COR-L47 (cell line): ENCODE results near the gene ANO6.
"Not testable (repeated sequence)": the region's sequence is repeated elsewhere in the genome, so short reads cannot be mapped to it uniquely, and the experiment has no call there.

Source experiments
- DNase-seq: peaks from one replicate; lab custom pipeline; 2025; lab: John Stamatoyannopoulos, UW

The ANO6 gene

DNA sequence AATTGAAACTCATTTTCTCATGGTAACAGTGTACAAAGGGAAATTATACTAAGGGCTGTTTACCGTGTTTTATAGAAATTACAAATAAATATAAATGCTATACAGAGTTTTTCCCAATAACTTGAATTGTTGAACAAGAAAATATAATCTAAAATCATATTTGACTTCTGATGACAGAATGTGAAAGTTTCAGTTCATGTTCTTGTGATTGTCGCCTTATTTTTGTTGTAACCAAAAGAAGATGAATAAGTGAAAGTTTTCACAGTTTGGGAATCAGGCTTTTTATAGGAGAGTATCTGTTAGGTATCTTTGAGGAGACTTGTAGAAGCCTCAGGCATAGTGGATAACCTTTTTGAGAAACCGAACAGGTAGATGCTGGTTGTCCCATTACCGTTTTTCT lies 28.1 kb downstream of the ANO6 start:
- no peak for DNase-seq

DNA sequence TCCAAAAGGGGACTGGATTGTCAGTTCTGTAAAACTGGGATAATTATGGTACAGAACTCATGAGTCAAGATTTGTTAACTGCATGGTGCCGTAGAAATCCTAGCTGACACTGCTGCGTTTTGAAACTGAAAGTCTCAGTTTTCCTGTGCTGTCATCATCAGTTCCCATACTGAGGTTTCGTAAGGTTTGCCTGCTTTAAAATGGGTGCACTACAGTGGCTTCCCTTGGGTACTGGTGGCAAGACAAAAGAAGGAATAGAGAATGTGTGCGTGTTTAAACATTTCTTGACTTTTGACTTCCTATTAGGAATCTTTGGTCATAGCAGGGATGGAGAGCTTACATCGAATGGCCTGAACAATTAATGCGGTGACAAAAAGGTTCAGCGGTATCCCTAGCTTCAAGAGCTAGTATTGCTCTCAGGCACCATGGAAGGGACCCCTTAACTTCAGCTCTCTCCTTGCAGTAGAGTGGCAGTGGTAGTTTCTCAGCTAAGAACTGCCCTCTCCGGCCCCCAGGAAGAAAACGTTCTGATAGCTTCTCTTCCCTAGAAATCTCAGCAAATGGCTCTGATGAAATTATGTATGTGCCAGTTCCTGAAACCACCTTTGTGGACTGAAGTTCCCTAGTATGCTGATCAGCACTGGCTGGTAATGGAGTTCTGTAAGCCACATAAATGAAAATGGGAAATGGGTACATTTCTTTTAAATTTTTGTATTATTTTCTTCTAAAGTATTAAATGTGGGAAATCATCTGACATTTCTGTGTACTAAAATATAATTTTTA lies 28.9 kb downstream of the ANO6 start:
- DNase-seq: no peak

DNA sequence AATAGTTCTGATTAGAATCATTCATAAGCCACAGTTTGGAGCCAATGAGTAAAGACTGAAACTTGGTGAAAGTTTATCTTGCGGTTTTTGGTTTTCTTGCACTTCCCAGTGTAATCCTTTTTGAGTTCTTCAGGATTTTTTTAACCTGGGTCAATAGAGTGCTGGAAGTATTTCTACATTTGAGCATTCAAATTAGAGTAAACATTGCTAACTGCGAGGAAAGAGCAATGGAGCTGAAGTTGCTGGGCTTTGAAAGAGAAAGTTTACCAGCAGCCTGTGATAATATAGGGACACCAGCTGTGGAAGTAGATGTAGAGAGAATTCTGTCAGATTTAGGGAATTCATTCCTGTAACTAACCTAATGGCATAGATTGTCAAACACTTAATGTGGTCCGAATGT lies 30.3 kb downstream of the ANO6 start:
- no peak for DNase-seq

DNA sequence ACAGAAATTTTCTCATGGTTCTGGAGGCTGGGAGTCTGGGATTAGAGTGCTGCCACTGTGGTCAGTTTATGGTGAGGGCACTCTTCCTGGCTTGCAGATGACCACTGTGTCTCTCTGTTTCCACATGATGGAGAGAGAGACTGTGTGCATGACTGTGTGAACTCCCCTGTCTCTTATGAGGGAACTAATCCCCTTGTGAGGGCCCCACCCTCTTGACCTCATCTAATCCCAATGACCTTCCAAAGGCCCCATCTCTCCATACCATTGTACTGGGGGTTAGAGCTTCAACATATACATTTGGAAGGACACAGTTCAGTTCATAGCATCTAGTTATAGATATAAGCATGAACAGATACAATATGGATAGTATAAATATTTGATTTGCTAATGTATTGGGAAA lies 31.7 kb downstream of the ANO6 start:
- DNase-seq: no peak

DNA sequence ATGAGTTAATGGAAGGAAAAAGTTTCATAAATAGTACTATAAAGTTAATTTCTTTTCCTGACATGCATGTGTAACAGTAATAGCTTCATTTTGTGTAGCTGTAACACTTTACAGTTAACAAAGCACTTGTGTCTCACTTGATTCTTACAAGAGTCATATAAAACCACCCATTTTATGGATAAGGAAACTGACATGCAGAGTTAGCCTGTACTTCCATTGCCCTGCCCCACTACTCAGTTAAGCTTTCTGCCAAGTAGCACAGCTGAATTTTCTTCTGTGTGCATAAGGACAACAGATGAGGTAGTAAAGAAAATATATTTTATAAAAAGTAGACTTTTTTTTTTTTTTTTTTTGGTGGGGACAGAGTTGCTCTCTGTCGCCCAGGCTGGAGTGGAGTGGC lies 32.2 kb downstream of the ANO6 start:
- no peak for DNase-seq

DNA sequence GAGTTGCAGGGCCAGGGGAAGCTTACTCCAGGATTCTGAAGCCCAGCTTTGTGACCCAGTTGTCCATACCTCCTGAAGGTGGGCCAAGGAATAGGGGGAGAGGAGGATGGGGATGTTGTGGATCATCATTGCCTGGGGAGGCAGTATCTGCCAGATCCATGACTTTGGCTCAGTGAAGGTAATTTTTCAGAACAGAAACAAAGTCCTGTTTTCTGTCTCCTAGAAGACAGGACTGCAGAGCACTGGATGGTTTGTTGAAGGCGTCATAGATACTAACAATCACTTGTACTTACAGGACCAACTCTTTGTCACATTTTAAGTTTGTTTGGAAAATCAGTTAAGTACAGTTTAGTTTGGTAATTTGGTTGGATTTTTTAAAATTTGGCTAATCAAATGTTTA lies 38.4 kb downstream of the ANO6 start:
- no peak for DNase-seq

DNA sequence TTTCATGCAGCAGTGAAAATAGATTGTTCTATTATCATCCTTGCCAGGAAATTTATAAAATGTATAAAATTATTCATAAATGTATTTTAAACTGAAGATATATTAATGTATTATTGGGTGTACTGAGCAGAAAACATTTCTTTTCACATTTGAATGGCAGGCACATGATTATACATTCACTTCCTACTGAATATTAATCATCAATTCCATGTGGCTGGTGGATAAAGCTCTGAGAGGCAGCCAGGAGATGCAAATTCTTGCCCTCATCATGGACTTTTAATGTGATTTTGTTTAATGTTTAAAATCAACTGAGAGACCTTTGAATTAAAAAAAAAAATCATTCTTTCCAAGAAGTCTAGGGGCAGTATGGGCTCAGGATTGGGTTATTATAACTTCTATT lies 40.8 kb downstream of the ANO6 start:
- DNase-seq: no peak

DNA sequence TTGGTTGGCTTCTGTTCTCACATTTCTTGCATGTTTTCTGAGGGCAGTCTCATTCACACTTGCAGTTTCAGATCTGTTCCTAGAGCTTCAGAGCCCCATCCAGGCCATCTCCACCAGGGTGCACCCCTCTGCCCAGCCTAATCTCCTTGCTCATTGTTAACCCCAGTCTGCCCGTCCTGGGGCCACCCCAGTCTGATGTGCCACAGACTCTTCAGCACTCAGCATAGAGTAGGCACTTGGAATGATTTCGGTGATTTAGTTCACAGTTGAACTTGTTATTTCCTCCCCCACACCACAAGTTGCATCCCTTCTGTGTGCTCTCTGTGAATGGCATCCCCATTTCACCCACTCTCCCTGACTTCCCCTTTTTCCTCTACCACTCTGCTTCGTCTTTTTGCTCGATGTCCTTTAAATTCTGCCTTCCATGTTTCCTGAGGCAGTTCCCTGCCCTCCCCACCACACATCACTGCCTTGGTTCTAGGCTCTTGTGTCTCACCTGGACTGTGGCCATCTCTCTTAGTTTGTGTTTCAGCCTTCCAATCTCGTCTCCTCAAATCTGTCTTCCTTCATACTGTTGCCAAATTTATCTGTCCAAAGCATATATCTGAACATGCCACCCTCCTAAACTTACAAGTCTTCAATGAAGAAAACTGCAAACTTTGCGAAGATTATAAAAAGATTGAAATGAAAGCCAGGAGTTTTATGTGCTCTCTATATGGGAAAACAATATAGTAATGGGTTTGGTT lies 41.5 kb downstream of the ANO6 start:
- DNase-seq: no peak

DNA sequence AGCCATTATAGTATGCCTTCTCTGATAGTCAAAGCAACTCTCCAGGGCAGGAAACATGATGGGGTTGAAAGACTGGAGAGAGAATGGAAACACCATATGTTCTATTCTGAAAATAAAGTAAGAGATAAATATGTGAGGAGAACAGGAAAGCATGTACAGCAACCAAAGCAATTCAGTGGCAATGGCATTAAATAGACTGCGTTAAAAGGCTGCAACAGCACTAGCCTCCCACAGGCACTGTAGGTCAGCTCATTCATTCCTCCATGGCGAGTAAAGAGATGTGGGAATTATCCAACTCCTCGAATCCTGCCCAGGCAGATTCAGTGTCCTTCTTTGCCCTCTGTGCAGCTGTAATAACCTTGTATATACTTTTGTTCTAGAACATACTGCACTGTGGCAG lies 43.8 kb downstream of the ANO6 start:
- DNase-seq: no peak

DNA sequence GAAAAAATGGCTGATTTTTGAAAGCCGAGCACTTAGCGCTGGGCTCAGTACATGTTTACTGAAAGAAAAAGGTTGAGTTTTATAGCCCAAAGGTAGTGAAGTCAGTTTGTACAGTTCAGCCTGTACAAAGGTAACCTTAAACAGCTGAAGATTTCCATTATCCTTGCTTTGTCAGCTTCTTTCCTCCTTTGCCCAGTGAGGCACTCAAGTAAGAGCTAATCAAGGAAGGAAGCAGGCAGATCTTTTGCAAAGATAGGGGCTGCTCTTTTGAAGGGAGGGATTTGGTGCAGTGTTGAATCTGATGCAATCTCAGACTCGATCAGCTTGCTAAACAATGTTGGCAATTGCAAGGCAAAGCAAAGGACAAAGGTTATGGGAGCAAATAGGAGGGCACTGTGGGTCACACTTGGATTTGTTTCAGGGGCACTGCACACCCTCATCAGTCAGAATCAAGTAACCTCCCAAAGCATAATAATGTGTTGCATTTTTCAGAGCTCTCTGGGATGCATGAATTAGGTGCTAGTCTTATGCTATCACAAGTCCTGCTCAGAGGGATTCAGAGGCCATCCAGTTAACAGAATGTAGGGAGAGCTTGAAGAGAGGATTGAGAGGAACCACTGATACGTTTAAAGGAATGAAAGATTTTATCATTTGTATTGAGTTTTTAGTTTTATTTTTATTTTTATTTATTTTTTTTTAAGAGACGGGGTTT lies 44.4 kb downstream of the ANO6 start:
- DNase-seq: no peak

DNA sequence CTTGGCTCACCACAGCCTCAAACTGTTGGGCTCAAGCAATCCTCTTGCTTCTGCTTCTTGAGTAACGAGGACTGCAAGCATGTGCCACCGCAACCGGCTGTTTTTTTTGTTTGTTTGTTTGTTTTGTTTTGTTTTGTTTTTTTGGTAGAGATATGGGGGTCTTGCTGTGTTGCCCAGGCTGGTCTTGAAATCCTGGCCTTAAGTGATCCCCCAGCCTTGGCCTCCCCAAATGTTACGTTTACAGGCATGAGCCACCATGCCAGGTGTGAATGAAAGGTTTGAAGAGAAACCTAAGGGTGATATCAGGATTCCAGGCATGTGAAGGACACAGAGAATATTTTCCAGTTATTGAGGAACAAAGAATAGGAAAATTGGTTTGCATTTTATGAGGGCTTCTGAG lies 45.0 kb downstream of the ANO6 start:
- no peak for DNase-seq

DNA sequence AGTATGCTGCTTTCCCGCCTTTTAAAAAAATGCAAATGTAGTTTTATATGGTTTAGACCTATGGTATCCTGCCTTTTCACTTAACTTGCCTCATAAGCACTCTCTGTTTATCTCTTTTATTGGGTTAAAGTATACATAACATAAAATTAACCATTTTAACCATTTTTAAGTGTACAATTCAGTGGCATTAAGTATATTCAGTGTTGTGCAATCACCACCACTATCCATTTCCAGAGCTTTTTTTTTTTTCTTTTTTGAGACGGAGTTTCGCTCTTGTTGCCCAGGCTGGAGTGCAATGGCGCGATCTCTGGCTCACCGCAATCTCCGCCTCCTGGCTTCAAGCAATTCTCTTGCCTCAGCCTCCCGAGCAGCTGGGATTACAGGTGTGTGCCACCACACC lies 46.3 kb downstream of the ANO6 start:
- DNase-seq: not testable (repeated sequence)

DNA sequence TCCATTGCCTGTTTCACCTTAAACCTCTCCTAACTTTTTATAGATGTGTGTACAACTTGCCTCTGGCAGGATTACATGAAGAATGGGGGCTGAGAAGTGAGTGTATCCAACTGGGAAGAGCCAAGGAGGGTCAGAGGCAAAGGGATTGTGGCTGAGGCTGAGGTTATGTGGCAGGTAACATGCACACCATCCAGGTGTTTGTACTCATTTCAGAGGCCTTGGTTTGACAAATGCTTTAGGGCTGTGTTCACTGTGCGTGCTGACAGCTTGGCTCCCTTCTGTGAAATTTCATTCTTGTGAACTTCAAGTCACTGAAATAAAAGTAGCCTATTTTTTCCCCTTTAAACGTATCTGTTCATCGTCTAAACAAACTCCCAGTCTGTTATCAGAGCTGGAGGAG lies 47.7 kb downstream of the ANO6 start:
- no peak for DNase-seq

DNA sequence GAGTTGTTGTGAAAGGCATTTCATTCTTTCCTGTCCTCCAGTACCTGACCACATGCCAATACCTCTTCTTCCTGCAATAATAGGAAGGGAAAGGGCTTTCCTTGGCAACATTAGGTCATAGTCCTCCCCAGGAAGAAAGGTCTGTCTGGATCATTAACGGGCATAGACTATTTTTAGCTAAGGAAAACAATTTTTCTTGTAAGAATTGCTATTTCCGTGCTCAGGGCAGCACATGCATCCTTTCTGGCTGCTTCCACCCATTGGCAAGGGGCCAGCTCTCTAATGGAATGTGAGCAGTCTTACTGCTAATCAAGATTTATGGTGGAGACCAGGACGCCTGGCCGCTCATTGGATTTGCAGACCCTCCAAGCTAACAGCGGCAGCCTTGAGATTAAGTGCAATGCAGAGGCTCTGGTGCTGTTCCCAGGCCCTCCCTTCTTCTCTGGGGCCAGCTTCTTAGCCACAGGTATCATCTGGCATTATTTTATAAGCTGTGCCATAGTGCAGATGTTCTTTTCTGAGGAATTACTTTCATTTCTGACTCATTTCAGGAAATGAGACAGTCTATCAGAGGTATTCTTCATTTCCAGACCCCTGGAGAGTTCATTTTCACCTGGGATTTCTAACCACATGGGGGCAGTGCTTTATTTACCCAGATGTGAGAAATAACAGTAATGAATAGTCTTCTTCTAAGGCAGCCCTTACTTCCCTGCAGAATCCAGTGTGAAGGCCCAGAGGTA lies 52.9 kb downstream of the ANO6 start:
- DNase-seq: peak; percentile 7

DNA sequence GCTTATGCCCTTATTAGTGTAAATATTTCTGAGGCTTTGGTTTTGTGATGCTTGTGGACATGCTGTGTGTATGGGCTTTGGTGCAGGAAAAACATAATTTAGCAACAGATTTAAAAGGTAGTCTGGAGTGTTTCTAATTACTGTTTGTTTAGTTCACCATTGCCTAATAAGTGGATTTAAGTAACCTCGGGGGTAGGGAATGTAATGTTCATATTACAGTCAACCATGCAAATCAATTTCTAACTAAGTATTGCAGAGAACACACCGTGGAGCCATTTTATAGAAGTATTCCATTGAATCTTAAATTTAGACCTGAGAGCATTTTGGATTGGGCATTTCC lies 53.5 kb downstream of the ANO6 start:
- DNase-seq: no peak

DNA sequence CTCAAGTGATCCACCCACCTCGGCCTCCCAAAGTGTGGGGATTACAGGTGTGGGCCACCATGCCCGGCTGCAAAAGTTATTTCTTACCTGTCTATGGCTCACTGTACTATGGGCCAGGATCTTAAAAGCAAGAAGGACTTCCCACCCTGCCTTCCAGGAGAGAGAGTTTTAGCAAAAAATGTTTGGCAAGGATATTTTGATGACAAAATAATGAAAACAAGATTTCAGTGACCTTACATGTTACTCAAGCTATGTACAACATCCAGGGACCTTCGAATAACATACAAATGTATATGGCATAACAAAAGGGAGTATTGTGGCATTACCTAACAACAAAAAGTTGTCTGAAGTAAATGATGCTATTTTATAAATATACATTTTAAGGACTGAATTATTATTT lies 55.1 kb downstream of the ANO6 start:
- DNase-seq: no peak

DNA sequence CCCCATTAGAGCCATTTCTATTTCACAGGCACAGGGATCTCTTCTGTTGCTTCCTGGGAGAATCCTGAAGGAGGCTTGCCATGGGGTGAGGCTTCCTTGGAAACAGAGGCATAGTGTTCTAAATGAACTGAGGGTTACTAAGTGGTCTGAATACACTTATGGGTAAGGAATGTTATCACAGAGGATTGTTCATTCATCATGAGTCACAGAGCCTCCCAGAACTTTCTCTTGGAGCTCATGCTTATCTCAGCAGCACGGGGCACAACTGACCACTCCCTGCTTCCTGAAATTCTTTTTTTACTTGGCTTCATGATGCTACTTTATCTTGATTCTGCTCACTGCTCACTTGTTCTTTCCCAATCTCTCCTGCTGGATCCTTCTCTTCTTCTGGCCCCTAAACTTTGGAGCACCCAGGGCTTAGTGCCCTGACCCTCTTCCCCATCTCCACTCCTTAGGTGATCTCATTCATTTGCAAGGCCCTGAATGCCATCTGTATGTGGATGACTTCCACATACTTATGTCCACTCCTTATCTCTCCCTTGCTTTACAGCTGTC lies 57.9 kb downstream of the ANO6 start:
- DNase-seq: no peak

DNA sequence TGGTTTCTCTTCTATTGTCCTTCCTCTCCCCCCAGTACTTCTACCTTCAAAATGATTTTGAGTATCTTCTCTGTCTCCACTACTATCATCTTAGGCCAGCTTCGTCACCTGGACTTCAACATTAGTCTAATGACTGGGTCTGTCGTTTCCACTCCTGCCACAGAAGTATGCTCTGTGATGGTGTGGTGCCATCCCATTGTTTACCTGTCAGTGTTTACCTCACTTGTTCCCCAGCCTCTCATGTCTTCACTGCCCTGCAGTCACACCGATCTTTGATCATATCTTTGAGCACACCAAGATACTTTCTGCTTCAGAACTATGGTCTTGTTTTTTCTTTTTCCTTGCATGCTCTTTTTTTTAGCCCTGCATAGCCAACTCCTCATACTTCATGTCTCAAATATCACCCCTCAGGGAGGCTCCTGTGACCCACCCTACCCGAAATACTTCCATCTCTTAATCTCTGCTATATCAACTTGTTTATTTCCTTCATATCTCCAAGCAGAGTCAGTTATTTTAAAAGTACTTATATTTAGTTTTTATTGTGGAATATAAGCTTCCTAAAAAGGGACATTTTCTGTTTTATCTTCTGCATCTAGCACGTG lies 60.4 kb downstream of the ANO6 start:
- DNase-seq: no peak

DNA sequence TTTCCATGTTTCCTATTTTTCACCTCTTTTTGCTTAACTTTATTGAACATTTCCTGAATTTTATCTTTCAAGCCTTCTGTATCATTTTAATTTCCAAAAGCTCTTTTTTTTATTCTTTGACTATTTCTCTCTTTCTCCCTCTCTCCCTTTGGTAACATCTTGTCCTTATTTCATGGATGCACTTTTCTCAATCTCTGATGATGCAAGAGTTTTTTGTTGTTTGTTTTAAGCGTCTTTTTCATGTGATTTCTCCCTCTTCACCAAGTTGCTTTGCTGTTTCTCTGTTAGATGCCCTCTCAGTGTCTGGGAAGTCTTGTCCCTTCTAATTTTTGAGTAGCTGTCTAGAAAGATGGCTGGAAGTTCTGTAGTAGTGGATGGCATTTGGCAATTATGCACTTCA lies 62.6 kb downstream of the ANO6 start:
- no peak for DNase-seq

DNA sequence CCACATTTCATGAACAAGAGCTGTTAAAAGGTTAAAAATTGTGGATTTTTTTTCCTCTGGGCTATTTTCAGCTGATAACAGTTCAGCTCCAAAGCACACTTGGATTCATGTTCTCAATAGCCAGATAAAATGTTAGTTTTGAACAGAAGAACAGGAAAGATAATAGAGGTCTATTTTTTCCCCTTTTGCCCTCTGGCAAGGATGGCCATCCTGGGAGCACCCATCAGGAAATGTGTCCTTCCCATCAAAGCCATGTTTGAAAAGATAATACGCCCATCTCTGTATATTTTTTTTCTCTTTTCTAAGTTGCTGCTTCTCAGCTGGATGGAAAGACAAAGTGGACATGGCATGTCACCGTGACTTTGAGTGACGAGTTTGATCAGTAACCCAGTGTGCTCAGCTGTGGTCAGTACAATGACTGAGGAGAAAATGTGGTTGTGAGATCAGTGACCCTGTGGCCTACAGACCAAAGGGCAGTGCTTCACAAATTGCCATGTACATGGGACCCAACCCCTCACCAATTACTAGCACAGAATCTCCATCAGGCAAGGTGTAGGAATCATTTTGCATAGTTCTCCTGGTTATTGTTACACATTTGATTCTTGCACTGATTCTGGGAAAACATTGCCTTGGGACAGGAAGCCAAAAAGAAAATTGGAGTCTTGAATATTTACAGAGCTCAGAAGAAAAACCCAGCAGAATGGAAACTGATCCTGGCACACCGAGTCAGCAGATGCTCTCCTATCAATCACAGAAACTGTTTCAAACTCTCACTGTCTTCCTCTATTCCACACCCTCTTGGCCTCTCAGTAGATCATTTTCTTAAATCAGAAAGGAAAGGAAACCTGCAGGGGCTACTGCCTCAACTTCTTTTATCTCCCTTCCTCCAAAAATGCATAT lies 64.3 kb downstream of the ANO6 start:
- no peak for DNase-seq

DNA sequence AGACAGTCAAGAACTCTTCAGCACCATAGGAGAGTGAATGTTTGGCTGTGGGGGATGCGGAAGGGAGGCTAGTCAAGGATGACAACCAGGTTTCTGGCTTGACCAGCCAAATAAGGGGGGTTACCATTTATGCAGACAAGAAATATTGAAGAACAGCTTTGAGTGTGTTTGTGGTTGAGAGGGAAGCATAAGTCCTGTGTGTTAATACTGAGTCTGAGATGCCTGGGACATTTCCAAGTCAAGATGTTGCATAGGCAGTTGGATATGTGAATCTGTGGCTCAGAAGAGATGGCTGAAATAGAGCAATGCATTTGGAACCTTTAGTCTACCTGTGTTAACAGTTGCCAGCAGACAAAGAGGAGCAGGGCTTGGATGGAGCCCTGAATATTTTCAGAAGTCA lies 66.1 kb downstream of the ANO6 start:
- DNase-seq: no peak
